ENCODE results near the gene RHCG.

Gene RHCG

DNA sequence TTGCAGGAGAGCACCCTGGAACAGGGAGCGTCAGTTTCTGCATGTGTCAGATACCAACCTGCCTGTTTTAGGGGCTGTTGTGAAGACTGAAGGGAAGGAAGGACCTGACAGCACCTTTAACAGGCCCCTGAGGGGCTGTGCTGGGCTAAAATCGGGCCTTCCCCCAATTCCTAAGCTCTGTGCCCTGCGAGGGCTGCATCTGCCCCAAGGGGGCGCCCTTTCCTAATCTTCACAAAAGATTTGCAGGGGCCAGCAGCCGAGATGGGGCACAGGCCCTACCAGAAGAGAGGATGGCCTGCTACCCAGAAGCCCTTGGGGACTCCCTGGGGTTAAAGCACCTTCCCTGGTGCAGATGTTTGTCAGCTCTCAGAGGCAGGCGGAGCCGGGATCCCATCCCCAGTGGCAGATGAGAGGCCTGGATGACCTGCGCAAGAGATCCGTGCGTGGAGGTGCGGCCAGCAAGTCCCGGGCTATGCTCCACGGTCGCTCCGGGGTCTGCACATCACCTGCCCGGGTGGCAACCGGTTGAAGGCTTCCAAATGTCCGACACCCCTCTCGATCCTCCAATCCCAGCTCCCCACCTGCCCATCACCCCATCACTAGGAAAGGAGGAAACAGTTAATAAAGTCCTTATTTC is 53.6 kb downstream of the RHCG start:
- no peak for DNase-seq

DNA sequence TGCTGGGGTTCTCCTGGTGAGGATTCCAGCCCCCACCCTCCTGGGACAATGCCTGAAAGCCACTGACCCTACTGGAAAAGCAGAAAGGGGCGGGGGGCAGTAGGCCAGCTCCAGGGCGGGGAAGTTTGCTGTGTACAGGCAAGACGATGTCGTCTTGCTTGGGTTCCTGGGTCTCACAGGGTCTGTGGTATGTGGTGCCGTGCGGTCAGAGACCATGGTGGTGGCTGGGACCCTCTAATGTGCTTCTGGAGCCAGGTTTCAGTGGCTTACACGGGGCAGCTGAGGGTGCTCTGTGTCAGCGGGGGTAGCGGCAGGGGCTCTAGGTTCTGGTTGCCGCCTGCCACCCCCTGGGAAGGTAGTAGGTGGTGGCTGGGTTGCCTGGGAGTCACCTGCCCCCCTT is 54.2 kb downstream of the RHCG start:
- DNase-seq = no peak

DNA sequence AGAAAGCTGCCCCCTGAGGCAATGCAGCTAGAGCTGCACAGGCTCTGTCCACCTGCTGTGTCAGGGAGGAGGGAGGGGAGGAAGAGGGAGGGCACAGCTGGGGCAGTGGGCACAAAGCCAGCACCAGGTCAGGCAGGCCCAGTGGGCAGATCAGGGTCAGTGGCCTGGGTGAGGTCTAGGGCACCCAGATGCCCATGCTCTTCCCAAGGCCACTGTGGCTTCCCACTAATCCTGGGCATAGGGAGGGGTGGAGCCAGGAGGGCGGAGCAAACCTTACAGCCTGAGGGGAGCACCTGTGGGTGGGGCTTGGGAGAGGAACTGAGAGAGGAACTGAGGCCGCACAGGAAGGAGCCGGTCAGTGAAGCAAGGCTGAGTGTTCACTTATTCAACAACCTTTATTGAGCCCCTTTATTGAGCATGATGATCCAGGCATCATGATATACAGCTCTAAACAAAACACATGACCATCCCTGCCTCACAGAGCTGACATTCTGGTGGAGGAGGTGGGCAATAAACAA is 55.0 kb downstream of the RHCG start:
- no peak for DNase-seq

DNA sequence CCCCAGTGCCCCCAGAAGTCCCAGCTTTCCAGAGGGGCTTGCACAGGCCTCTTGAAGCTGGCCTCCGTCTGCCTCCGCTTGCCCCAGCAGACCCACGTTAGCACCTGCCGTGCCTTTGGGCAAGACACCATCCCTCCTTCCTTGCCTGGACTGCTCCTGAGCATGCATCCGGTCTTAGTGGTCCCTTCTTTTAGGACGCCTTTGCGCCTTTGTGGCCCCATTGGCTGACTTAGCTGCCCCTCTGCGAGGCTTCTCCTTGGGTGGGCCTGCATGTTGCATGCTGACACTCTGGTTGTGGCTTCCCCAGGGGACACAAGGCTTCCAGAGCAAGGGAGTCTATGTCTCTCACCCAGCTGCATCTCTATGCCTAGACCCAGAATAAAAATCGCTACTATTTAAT is 56.6 kb downstream of the RHCG start:
- no peak for DNase-seq

DNA sequence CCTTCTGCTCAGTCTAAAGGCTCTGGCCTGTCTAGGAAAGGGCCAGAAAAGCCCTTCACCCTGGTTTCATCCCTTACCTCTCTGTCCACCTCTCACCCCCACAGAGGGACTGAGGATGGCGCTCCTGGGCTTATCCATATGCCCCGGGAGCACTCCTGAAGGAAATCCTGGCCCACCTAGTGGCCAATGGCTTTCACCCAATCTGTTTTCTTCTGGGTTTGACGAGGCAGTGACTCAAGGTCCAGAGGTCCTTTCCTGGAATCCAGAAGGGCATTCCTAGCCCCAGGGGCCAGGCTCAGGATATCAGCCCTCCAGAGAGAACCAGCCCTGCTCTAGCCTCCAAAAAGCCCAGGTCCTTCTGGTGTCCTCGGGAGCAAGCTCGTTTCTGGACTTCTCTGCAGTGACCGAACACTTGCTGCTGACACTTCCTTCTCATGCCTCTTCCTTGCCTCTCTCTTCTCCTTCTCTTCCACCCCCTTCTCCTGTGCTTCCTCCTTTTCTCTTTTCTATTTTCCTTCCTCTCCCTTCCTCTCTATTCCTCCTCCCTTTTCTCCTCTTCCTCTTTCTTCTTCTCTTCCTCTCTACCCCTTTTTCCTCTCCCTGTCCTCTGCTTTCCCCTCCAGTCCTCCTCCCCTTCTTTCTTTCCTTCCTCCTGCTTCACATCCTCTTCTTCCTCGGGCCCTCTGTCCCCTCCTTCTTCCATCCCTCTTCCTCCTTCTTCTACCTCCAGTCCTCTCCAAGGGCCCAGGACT is 59.6 kb downstream of the RHCG start:
- no peak for DNase-seq

DNA sequence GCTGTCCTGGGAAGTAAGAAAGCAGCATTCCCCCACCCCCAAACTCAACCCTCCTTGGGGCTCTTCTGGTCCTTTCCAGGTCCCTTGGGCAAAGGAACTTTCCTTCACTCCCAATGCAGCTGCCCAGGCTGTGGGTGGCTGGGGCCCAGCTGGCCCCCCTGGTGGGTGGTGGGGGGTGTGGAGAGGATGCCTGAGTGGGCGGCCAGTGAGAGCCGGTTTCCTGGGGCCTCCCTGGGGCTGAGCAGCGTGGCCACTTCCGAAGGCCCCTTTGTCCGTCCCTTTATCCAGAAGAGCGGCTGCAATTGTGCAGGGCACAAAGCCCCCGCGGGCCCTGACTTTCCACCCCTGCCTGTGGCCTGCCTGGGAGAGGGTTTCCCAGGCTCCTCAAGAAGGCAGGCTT is 61.0 kb downstream of the RHCG start:
- DNase-seq = no peak

DNA sequence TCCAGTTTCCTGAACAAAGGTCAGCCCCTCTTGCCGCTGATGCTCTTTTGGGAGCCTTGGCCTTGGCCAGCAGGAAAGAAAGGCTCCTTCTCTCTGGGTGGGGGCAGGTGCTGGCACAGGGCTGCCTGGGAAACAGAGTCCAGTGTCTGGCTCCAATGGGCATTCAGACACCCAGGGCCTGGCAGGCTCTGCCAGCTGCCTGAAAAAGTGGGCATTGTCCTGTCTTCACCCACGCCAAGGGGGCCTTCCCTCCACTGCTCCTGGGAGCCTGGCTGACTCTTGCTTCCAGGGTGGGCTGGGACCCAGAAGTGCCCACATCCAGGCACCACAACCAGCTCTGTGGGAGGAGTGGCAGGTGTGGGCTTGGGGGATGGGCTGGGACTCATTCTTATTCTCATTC is 62.7 kb downstream of the RHCG start:
- DNase-seq = no peak

DNA sequence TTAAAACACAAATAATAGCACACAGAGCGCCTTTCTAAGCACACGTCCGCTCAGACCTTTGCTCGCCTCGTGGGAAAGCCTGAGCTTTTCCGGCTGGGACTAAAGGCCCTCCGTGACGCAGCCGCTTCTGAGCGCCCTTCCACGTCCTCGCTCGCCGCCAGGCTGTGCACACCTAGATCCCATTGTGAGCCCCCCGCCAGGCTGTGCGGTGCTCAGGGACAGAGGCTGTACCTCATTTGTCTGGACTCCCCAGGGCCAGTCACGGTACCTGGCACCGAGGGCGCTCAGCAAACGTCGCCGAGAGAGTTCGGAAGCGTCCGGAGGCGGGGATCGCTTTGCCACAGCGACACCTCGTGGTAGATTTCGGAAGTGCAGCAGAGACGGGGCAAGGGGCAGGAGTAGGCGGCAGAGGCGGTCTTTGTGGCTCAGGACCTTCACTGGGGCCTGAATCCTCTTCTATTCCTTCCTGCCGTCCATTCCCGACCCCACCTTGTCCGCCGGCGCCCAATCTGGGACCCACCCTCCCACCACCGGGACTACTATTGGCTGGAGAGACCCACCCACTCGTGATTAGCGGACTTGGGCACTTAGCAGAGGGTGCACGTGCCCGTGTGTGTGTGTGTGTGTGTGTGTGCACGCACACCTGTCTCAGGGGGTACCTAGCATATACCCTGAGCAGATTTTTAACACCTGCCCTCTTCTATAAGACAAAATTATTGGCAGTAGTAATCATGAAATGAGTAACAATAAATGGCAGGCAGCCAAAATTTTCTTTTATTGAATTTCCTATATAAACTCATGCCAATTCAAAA is 65.6 kb downstream of the RHCG start:
- DNase-seq = peak; percentile 10

DNA sequence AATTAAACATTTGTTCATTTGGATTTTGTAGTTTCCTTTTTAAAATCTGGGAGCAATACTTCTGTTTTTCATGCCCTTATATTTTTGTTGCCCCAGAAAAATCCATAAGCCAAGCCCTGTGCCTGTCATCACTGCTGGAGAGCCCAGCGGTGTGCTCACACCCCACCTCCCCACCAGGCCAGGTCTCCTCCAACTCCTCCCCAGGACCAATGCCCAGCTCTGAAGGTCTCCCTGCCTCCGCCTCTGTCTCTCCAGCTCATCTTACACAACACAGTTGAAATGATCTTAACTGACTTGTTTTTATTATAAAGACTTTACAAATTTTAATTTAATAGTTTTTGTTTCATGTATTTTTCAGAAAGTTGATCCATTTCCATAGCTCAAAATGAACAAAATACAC is 66.4 kb downstream of the RHCG start:
- no peak for DNase-seq

DNA sequence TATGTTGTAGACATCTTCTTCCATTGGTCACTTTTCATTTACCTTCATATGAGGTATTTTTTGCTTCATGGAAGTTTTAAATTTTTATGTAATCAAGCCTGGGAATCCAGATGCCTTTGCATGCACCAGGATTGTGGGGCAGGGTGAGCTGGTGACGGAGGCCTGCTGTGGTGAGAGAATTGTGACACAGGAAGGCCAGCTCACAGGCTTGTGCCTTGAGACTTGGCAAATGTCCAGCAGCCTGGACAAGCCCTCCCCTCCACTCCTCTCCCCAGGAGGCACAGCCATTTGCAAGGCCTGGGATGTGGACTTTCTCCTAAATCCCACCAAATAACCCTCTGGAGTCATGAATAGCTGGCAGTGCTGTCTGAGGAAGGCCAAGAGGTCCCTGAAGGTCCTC is 67.4 kb downstream of the RHCG start:
- no peak for DNase-seq

DNA sequence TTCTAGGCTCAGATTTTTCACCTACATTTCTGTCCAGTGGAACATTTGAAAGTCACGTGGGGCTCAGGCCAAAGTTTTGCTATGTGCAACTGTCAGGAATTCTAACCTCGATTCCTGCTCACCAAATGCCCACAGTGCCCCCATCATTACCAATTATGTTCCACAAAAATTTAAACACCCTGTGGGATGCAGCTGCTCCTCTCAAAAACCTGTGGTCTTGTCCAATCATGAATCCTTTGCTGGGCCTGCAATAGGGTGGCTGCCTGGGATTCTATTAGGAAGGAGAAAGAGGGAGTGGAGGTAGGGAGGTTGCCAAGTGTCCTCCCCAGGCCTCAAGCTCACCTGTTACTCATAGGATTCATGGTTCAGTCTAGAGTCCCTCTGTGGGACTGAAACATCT is 68.1 kb downstream of the RHCG start:
- no peak for DNase-seq

DNA sequence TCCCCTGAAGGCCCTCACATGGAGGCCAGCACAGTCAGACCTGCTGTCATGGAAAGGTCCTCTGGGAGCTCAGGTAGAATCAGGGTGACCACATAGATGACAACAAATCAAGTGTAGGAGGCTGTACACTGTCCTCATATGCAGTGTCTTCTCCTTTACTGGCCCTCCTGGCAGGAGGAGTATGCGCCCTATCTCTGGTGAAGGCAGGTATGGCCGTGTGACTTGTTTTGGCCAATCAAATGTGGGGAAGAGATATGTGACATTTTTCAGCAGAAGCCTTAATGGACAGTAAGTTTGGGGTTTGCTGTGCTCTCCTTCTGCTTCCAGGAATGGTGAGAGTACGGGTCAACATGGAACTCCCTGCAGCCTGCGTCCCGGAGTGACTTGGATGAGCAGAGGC is 69.9 kb downstream of the RHCG start:
- DNase-seq = no peak

DNA sequence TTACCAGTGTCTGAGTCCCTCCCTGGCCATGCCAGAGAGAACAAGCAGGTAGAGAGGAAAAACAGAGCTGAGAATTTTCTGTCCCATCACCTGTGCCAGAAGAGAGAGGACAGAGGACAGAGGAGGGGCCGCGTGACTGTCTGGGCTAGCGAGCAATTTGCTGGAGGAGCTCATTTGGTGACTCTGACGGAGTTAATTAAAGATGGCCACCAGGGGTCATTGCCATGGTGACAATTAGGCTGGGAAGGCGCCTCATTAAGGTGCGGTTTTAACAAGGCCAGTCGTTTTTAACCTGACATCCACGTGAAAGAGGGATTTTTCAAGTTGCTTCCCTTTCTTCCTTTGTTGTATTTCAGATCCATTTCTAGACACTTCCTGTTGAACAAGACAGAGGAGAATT is 72.4 kb downstream of the RHCG start:
- DNase-seq = no peak
